ENCODE measurements around the gene EWSR1. TPM values are rescaled to one million over a fixed set of nuclear protein-coding genes. Genes with fewer than 3 reads are reported as not detected.

Gene EWSR1
- total and polyA plus RNA-seq, 2 donors (not counting 3 experiments of a cell fraction or from before 2014, with no cell fraction given): 305 to 588 TPM

- peaks cover 19% of the 10 kb centered on the region for H4K20me1 ChIP-seq (replicated peaks; ENCODE audit: control insufficient read depth, extremely low read depth, insufficient read depth, low read length)
- H3K9me1 ChIP-seq (replicated peaks; ENCODE audit: control insufficient read depth, extremely low read depth, insufficient read depth, low read length): no peaks in the 10 kb centered on the region
- peak overlapping the region; percentile 100 for H3K27ac ChIP-seq (ENCODE audit: insufficient read depth, low read depth, low read length)
- peaks cover 79% of the 10 kb centered on the region for H3K79me2 ChIP-seq (ENCODE audit: control insufficient read depth, insufficient read depth, low read length)
- FAIRE-seq (no peak), DNase-seq (ENCODE audit: low read depth, low spot score) (no peak)
- peaks cover 12 to 29% of the 10 kb centered on the region in 2 experiments for H3K36me3 ChIP-seq (ENCODE audit: control insufficient read depth in 2 of 2, extremely low read depth in 1 of 2, insufficient read depth in 2 of 2, low read length in 2 of 2)
- no peaks in the 10 kb centered on the region for H3K27me3 ChIP-seq (ENCODE audit: control insufficient read depth in 2 of 2, insufficient read depth in 2 of 2, low read length in 2 of 2)
- ChIA-PET POLR2A (no interaction called here), CTCF (no interaction called here)
- H3K4me2 ChIP-seq (ENCODE audit: insufficient read depth, low read length): peak overlapping the region; percentile 89
- dilution Hi-C loops (cut with MboI; ENCODE audit: extremely low pct_ligation_motif_present, low sequenced_read_pairs): no loop called here
- H3K4me3 ChIP-seq (replicated peaks in 1 of 3; ENCODE audit: insufficient read depth in 1 of 3, low read depth in 1 of 3, low read length in 3 of 3): peak overlapping the region; percentile 75 to 85 (median 84)
- TSS peak; percentile 16 for BruUV-seq (replicated peaks)
- TF ChIP-seq POLR2A (IDR thresholded peaks at IDR 0.05; ENCODE audit: low read depth, low read length): no peak
- no peak for TF ChIP-seq CTCF (IDR thresholded peaks at IDR 0.05; ENCODE audit: extremely low read depth in 1 of 2, insufficient read depth in 1 of 2, low read depth in 1 of 2, low read length in 2 of 2)
- no peak for TF ChIP-seq EZH2 (IDR thresholded peaks at IDR 0.05; ENCODE audit: borderline replicate concordance, low read depth, low read length, severe bottlenecking)
- TF ChIP-seq POLR2AphosphoS5 (IDR thresholded peaks at IDR 0.05; ENCODE audit: insufficient read depth, low read depth, low read length): no peak
- TF ChIP-seq JUN (IDR thresholded peaks at IDR 0.05; ENCODE audit: borderline replicate concordance, insufficient read depth, insufficient read length, low read depth): no peak
- TF ChIP-seq FOS (IDR thresholded peaks at IDR 0.05; ENCODE audit: borderline replicate concordance, insufficient read depth, low read length): no peak
- peaks cover 40% of the 10 kb centered on the region for H3K4me1 ChIP-seq (ENCODE audit: control insufficient read depth, extremely low read depth, insufficient read depth, low read length)
- H3K9me3 ChIP-seq (replicated peaks; ENCODE audit: control insufficient read depth, insufficient read depth, low read length): no peaks in the 10 kb centered on the region
- intact Hi-C loops (cut with micrococcal nuclease): loop anchor here (5.0 kb wide), 1 partner anchor 38 kb away; the partner anchor contains the start of gene GAS2L1
- H3K9ac ChIP-seq (replicated peaks; ENCODE audit: extremely low read depth, insufficient read depth, low read length): peak overlapping the region; percentile 100
- H2AFZ ChIP-seq (ENCODE audit: low read depth, low read length): no peak overlapping the region
Measured at GRCh38 chr22:29269230-29269604, 1.1 kb downstream of the EWSR1 start.

All from endothelial cell of umbilical vein (primary cell).